GM12873 (cell line): ENCODE measurements around the gene SOWAHA.

Experiments
- TF ChIP-seq, protein P1 (sequence below): IDR thresholded peaks from 2 replicates; pipeline ENCODE4 v1.5.1; 2012; ENCODE audit warnings: low read depth, mild to moderate bottlenecking, moderate library complexity, low read length, control low read depth; ENCODE audit not compliant: insufficient read depth; ENCODE audit errors: missing control alignments

The SOWAHA gene

DNA sequence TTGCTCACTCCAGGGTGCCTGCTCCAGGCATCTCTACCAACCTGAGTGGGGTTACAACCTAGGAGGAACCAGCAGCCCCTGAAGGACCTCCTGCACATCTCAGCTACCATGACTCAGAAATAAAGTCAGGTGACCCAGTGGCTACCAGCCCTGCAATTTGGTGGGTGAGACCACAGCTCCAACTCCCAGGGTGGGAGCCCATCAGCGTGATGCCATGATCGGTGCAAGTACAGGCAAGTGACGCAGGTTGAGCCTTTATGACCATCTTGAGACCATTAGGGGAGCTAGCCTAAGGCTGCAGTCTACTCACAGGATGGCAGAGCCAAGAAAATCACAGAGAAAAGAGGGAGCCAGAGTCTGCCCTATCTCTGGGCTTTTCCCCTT lies 44.6 kb upstream of the SOWAHA start:
- TF ChIP-seq, protein P1, sequence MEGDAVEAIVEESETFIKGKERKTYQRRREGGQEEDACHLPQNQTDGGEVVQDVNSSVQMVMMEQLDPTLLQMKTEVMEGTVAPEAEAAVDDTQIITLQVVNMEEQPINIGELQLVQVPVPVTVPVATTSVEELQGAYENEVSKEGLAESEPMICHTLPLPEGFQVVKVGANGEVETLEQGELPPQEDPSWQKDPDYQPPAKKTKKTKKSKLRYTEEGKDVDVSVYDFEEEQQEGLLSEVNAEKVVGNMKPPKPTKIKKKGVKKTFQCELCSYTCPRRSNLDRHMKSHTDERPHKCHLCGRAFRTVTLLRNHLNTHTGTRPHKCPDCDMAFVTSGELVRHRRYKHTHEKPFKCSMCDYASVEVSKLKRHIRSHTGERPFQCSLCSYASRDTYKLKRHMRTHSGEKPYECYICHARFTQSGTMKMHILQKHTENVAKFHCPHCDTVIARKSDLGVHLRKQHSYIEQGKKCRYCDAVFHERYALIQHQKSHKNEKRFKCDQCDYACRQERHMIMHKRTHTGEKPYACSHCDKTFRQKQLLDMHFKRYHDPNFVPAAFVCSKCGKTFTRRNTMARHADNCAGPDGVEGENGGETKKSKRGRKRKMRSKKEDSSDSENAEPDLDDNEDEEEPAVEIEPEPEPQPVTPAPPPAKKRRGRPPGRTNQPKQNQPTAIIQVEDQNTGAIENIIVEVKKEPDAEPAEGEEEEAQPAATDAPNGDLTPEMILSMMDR = no peak

DNA sequence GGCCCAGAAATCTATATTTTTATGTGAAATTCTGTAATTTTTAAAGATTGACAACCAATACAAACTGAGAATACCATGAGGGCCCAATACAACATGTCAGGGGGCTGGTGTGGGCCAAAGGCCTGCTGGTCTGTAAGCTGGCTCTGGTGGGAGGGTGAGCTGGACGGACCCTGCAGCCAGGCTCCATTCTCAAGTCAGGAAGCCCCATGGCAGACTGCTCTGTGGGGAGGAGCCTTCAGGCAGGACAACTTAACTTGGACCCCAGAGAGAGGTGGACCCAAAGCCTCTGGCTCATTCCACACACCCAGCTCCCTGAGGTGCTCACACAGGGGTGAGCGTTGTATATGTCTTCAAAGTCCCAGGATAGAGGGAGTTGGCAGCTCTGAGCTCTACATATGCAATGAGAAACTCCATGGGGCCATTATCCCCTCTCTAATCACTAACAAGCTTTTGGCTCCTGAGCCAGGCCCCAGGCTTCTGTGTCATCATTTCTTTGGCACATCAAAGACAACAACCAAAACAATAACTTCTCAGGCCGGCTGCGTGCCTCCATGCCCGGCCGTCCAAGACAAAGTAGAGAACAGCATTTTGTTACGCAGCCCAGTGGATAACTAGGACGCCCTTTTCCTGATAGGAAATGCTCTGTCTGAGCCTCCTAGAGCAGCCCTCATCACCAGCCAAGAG lies 42.5 kb upstream of the SOWAHA start:
- TF ChIP-seq, protein P1 = no peak

DNA sequence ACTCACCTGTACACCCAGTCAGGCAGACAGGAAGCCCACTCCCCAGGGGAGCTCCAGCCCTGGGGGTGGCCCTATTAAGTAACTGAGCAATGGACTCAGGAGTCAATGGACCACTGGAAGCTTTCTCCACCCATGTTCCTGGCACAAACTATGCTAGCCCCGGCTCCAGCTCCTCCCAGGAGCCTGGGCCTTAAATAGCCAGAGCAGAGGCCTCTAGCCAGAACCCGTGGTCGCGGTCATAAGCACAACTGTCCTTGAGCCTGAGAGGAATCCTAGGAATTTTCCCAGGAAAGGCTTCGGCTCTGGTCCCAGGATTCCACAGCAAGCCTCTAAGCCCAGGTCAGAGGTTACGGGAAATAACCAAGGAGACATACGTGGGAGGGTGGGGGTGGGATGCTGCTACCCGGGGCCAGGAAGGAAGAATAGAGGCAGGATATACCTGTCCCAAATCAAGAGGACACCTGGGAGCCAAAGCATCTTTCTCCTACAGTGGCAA lies 41.6 kb upstream of the SOWAHA start:
- TF ChIP-seq, protein P1 = no peak

DNA sequence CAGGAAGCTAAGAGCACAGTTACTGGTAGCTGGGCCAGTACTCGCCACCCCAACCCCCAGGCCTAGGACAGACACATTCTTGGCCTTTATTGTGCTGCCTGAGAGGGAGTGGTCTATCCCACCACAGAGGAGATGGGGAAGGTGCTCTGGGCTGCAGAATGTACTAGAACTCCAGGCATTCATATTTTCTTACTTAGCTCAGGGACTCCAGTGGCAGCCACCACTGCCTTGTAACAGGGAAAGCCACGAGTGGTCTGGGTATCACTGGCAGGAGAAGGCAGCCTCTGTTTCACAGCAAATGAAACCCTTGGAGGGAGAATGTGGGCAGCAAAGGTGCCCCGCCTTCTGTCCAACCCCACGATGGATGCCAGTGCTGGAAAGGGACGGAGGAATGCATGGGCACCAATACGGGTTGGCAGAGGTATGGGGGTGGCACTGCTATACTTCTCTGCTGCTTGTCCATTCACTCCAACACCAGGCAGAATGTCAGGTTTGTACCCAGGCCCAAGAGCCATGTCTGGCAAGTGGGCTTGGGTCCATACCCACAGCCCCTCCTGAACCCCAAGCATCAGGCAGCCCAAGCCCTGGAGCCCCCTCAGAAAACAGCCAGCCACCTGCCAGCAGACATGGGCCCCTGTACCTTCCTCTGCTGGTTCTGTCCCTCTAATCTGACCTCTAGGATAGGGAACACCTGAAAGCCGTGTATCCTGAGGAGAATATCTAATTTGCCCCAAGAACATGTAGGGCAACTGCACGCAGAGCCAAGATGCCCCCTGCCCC lies 40.6 kb upstream of the SOWAHA start:
- TF ChIP-seq, protein P1 = no peak

DNA sequence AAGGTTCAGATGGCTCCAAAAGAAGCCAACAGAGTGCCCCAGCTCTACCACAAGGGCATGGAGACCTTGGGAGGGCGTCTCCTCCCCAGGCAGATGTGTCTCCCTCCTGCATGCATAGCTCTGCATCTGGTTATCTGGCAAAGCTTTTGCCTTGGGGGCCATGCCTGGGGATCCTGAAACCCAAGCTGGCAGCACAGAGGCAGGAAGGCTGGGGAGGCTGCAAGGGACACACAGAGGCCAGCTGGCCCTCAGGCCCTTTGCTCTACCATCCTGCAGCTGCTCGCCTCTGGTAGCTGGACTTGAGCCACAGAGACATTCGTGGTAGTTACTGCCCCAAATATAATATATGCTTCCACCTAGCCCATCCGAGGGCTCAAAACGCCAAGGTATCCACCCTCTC lies 40.0 kb upstream of the SOWAHA start:
- TF ChIP-seq, protein P1 = no peak

DNA sequence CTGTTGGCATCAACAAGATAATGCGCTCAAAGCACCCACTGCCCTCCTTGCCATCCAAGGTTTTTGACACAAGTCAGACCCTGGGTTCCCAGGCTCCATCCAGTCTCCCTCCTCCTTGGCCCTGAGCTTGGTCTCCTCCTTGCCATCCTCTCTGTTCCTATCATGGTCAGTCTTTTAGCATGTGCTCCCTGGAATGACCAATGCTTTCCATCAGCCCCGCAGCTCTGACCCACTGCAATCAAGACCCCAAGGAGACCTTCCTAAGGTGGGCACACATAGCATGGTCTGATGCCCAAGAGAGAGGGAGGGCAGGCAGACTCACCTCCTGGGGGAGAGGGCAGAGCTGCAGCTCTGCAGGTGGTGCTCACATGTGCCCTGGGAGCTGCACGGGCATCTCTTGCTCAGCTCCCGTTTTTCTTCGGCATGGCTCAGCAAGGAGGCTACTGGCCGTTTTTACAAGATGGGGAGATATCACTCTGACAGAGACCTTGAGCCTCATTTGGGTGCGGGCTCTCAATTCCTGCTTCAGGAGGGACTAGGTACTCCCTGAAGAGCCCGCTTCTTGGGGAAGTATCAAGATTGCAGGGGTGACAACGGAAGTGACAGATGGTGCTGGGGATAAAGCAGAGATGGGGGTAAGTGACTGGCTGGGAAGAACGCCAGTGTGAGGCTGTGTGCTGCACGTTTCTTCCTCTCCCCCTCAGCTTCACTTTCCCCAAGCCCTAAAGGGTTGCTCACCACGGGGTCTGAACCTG lies 39.3 kb upstream of the SOWAHA start:
- TF ChIP-seq, protein P1 = no peak

DNA sequence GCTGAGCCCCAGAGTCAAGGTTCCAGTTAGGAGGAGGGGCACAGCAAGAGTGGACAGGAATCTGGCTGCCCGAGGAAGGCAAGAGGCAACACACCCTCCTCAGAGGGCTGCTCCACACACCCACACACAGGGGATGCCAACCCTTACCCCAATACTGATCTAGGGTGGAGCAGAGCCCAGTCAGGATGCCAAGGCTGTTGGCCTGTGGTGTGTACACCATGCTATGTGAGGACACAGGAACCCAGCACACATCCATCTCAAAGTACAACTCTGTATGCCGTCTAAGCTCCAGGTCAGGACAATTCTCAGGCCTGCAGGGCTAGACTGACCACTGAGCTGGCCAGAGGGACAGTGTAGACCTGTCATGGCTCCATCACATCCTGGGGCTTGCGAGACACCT lies 38.7 kb upstream of the SOWAHA start:
- TF ChIP-seq, protein P1 = no peak
